NOMO-1 treated with DMSO at 0.1 percent for 48 hours (cell line): Measurements from ENCODE around the gene SRPK1.

Source experiments
- DNase-seq: peaks from one replicate; lab custom pipeline; 2025; ENCODE audit not compliant: unreplicated experiment; lab: John Stamatoyannopoulos, UW

Gene SRPK1

DNA sequence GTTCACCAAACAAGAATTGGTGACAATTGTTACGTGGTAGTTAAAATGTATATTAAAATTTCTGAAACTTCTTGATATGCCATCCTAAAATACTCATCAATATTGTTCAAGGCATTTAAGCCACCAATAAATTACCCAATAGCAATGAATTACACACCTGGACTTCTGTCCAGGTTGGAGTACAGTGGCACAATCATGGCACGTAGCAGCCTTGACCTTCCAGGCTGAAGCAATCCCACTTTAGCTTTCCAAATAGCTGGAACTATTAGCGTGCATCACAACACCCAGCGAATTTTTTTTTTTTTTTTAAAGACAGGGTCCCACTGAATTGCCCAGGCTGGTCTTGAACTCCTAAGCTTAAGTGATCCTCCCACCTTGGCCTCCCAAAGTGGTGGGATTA is 17.2 kb downstream of the SRPK1 start:
- DNase-seq, result no peak

- no peak for DNase-seq
Measured at GRCh38 chr6:35900448-35900847, 20.4 kb downstream of the SRPK1 start.

DNA sequence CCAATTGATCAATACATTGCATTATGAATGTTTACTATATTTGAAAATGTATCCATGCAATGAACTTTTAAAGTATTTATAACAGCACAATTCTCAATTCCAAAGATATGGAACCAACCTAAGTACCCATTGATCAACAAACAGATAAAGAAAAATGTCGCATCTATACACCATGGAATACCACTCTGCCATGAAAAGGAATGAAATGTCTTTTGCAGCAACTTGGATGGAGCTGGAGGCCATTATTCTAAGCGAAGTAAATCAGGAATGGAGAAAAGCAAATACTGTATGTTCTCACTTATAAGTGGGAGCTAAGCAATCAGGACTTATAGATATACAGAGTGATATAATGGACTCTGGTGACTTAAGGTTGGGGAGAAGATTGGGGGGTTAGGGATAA is 22.9 kb downstream of the SRPK1 start:
- DNase-seq, result no peak

DNA sequence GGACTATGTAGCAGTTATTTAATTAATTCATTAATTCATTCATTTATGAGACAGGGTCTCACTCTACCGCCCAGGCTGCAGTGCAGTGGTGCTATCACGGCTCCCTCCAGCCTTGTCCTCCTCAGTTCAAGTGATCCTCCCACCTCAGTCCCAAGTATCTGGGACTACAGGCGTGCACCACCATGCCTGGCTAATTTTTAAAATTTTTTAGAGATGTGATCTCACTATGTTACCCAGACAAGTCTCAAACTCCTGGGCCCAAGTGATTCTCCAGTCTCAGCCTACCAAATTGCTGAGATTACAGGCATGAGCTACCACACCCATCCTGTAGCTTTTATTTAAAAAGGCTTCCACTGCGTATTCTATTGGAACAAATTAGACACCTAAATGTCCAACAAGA is 23.4 kb downstream of the SRPK1 start:
- no peak for DNase-seq

GRCh38 chr6:35897036-35897435 is 23.9 kb downstream of the SRPK1 start:
- no peak for DNase-seq

GRCh38 chr6:35896228-35896627 is 24.7 kb downstream of the SRPK1 start:
- no peak for DNase-seq

DNA sequence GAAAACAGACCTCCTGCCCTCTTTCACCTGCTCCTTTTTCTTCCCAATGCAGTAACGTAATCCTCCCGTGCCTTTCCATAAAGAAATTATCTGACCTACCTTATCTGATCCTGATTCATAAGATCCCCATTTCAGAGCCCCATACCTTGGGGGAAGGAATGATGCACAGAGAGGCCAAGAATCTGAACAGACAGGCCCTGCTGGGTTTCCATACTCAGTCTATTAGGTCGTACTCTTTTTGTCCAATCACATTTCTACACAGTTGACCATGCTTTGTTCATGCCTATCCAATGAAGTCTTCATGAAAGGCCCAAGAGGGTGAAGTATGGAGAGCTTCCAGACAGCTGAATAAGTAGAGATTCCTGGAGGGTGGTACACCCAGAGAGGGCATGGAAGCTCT is 25.3 kb downstream of the SRPK1 start:
- DNase-seq, result no peak

DNA sequence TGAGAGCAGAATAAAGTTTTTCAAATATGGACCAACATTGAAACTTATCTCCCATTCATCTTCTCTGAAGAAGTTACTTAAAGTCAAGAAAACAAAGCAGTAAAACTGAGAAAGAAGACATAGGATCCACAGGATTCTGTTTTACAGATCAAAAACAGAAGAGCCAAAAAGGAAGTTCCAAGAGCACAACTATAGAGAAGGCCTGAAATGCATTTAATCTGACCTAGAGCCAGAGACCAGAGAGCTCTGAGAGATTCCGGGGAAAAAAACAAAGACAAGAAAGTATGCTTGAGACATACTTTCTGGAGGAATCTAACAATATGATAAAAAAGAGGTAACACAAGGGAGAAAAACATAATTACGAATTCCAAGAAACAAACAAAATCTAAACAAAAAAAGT is 26.1 kb downstream of the SRPK1 start:
- DNase-seq, result no peak

- no peak for DNase-seq
Measured at GRCh38 chr6:35893246-35893645, 27.7 kb downstream of the SRPK1 start.

DNA sequence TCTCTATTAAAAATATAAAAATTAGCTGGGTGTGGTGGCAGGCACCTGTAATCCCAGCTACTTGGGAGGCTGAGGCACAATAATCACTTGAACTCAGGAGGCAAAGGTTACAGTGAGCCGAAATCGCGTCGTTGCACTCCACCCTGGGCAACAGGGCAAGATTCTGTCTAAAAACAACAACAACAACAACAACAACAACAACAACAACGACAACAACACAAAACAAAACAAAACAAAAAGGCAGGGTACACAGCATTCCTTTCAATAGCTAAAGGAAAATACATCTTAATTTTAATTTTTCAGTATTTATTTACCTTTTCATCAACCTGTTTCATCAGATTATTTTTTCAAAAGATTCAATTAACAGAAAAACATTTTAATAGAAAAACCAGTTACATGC is 28.4 kb downstream of the SRPK1 start:
- DNase-seq, result no peak

GRCh38 chr6:35879151-35879550 is 41.7 kb downstream of the SRPK1 start:
- DNase-seq, result no peak

GRCh38 chr6:35876902-35877301 is 44.0 kb downstream of the SRPK1 start:
- DNase-seq, result no peak

- DNase-seq, result no peak
Measured at GRCh38 chr6:35874730-35875129, 46.2 kb downstream of the SRPK1 start.

GRCh38 chr6:35859367-35859766 is 61.5 kb downstream of the SRPK1 start:
- no peak for DNase-seq

GRCh38 chr6:35857853-35858252 is 63.0 kb downstream of the SRPK1 start:
- no peak for DNase-seq

GRCh38 chr6:35856250-35856649 is 64.6 kb downstream of the SRPK1 start:
- no peak for DNase-seq

- no peak for DNase-seq
Measured at GRCh38 chr6:35852994-35853393, 67.9 kb downstream of the SRPK1 start.

DNA sequence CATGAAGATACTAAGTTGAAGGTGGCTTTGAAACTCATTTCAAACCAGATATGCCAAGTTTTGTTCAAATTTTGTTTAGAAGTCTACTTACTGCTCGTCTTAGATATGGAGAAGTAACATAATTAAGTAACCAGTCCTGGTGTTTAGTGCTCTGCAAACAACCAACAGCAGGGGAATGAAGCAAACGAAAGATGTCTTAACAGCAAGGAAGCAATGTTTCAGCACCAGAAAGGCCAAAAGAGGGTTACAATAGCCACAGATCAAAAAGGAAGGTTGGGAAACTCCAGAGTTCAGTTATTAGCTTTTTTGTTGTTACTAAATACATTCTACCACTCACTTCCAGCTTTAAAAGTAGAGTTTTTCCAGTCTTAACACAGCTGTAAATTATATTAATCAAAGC is 70.7 kb downstream of the SRPK1 start:
- peak; percentile 46 for DNase-seq

GRCh38 chr6:35844290-35844689 is 76.6 kb downstream of the SRPK1 start:
- DNase-seq, result no peak

GRCh38 chr6:35842381-35842780 is 78.5 kb downstream of the SRPK1 start:
- DNase-seq, result no peak

DNA sequence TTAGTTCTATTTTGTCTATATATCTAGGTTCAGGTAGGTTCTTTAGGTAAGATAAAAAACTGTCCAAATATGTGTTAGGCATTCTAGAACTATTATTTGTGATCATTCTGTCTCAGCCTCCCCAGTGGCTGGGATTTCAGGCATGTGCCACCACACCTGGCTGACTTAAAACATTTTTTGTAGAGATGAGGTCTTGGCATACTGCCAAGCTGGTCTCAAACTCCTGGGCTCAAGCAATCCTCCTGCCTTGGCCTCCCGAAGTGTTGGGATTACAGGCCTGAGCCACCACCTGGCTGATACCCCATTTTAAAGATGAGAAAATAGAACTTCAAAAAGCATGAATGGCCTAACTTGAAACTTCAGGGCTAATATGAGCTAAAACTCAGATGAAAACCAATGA is 81.9 kb downstream of the SRPK1 start:
- no peak for DNase-seq

DNA sequence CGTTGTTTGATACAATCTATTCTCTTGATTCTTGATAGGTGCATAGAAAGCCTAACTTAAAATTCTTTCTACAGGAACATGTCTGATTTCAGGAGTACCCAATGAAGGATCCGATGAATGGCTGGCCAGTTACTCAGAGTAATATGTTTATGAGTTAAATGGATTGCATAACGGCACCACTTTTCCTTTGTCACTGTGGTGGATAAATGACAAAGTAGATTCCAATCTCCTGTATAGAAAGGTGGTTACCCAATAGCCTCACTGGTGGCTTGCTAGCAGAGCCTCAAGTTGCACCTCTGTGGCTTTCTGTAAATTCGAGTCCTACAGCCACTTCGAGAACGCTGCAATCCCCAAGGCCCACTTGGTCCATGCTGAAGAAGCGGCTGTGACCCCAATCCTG is 87.4 kb downstream of the SRPK1 start:
- DNase-seq, result peak; percentile 61

- no peak for DNase-seq
Measured at GRCh38 chr6:35831257-35832007, 89.5 kb downstream of the SRPK1 start.
